Activated CD4-positive, alpha-beta T cell treated with anti-CD3 and anti-CD28 coated beads for 4 hours (primary cell): ENCODE data around the gene TSPAN2.
"Not testable (repeated sequence)": the region's sequence is repeated elsewhere in the genome, so short reads cannot be mapped to it uniquely, and the experiment has no call there.

Experiments used
- DNase-seq, 2 donors: peaks; one replicate each; pipeline ENCODE4 v3.0.0-alpha.2; 2020

The TSPAN2 gene

DNA sequence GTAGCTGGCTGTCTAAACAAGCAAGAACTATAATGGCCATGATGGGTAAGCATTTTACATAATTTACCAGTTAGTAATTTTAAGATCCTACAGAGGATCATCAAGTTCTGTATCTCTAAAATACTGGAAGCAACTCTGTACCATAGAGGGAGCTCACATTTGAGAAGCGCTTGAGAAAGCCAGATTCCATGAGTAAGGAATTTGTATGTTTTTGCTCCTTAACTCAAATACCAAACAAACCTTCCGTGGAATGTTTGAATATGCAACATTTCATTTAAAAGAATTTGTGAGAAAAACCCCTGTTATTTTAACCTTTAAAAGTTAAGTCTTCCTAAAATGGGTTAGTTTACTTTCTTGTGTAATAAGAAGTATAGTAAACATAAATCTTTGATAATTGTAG lies 57.7 kb downstream of the TSPAN2 start:
- DNase-seq = no peak

DNA sequence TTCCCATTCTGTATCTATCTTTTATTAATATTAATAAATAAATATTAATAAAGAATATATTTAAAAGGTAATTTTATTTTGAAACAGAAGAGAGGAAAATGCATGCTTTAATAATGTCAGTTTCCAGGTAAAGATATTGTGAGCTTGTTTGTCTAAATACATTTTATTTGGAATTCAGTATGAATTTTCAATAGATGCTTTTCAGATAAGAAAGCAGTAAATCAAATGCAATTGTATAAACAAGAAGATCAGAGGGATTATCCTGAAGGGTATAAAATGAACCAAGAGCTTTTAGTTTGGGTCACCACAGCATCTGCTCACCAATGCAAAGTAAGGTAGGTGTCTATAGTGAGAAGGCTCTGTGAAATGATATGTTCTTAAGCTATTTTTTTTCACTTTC lies 59.8 kb downstream of the TSPAN2 start, which contains the start of gene TSHB:
TSHB (plus strand) TSS at position 301 of the 400 bp plus-strand sequence. CDS start 3,537 bp downstream, outside the sequence.
- no peak for DNase-seq

DNA sequence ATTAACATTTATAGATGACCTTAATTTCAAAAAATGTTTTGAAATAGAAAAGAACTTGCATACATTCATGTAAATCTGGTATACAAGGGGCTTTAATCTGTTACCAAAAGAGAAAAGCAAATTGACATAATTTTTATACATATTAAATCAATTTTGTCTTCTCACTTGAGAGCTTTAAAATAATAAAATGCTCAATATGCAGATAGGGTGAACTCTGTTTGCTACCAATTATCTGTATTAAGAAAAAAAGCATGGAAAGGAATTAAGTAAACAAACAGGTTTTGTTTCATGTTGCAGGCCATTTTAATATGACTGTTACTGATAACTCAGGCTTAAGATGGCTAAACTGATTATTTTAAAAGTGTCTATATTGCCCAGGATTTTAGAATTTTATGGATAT lies 65.7 kb downstream of the TSPAN2 start:
- DNase-seq = no peak

DNA sequence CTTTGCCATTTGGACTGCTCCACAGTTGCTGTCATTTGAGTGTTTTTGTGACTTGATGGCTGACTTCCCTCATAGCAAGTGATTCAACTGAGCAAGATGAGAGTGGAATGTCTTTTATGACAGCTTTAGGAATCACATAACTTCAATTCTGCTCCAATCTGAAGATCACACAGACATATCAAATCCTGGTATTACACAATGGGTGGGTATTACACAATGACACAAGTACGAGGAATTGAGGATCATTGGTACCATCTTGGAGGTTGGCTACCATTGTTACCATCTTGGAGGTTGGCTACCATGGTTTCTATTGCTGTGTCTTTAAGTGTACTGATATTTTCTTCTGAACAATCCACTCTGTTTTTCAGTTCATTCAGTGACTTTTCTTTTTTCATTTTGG lies 68.2 kb downstream of the TSPAN2 start:
- DNase-seq = no peak

DNA sequence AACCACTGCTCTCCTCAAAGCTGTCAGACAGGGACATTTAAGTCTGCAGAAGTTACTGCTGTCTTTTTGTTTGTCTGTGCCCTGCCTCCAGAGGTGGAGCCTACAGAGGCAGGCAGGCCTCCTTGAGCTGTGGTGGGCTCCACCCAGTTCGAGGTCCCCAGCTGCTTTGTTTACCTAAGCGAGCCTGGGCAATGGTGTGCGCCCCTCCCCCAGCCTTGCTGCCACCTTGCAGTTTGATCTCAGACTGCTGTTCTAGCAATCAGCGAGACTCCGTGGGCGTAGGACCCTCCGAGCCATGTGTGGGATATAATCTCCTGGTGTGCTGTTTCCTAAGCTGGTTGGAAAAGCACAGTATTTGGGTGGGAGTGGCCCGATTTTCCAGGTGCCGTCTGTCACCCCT lies 69.8 kb downstream of the TSPAN2 start:
- DNase-seq = not testable (repeated sequence)

DNA sequence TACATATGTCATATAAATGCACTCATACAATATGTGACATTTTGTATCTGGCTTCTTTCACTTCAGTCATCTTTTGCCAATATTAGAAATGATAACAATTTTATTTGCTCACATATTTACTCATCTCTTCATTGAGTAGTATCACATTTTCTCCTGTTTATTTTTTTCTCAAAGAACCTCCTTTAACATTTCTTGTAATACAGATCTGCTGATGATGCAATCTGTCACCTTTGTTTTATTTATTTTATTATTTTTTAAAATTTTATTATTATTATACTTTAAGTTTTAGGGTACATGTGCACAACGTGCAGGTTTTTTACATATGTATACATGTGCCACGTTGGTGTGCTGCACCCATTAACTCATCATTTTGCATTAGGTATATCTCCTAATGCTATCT lies 75.5 kb downstream of the TSPAN2 start:
- DNase-seq = no peak

DNA sequence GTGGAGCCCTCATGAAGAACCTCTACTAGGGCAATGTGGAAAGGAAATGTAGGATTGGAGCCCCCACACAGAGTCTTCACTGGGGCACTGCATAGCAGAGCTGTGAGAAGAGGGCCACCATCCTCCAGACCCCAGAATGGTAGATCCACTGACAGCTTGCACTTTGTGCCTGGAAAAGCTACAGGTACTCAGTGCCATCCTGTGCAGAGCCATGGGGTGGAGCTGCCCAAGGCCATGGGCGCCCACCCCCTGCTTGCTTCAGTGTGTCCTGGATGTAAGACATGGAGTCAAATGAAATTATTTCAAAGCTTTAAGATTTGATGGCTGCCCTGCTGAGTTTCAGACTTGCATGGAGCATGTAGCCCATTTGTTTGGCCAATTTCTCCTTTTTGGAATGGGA lies 76.9 kb downstream of the TSPAN2 start:
- DNase-seq = no peak

DNA sequence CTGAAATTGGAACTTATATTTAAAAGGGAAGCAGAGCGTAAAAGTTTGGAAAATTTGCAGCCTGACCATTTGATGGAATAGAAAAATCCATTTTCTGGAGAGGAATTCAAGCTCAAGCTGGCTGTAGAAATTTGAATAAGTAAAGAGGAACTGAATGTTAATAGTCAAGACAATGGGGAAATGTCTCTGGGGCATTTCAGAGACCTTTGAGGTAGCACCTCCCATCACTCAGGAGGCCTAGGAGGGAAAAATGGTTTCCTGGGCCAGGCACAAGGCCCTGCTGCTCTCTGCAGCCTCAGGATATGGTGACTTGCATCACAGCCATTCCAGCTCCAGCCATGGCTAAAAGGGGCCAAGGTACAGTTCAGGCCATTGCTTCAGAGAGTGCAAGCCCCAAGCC lies 77.3 kb downstream of the TSPAN2 start:
- DNase-seq = no peak

DNA sequence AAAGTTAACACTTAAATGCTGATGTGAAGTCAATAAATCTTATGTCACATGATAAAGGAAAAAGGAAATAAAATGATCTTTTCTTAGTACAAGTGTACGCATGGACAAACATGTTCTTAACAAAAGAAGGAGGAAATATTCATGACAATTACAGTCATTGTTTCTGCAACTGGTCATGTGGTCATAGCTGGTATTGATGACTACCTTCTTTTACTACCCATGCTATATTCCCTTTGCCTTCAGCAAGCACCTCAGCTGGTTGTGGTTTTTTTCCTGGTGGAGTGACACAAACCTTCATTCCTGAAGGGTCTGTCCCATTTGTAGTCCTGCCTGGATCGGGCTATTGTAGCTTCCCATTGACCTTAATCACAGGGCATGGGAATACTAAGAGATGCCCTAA lies 83.1 kb downstream of the TSPAN2 start:
- DNase-seq = no peak
